K562 (cell line): ENCODE data around the gene ATXN10. TPM values are rescaled to one million over a fixed set of nuclear protein-coding genes. Genes with fewer than 3 reads are reported as not detected.

Experiments used
- ATAC-seq: fragments of 200-7000 bp; cut with Tn5 transposase; 3 replicates; pipeline ENCODE4 v1.9.1; 2020; ENCODE audit warnings: moderate library complexity
- BruUV-seq: library from RNA; stranded (reverse); fragments of 400-500 nt; replicated peaks from 2 replicates; lab custom pipeline; 2021; lab: Mats Ljungman, UMichigan
- CTCF ChIA-PET: fragments of 300-600 bp; formaldehyde crosslinking; extraction: SDS; loops from one replicate; lab custom pipeline; 2021; ENCODE audit warnings: low intra/inter-chr PET ratio; lab: Yijun Ruan, JAX
- POLR2A ChIA-PET: fragments of 300-600, 350-650 bp; sonication (Branson Sonifier 250); formaldehyde crosslinking; extraction: SDS; loops from one replicate; lab custom pipeline; 2021; ENCODE audit warnings: antibody characterized with exemption, inconsistent platforms; lab: Yijun Ruan, JAX
- DNase-seq, 4 experiments: peaks; one replicate each; pipeline versions ENCODE4 v3.0.0 to v3.0.0-alpha.2; 2011 to 2018; ENCODE audit warnings: low spot score in 3 of 4, mixed read lengths in 3 of 4; ENCODE audit errors: extremely low read depth in 1 of 4
- FAIRE-seq: peaks from 2 replicates; lab custom pipeline; 2011; peaks lifted over from hg19 to GRCh38; lab: Jason Lieb, UNC
- H2AFZ ChIP-seq: 2 replicates; pipeline ENCODE4 v1.6.0; 2011; ENCODE audit warnings: low read depth, low read length, control low read depth, inconsistent platforms
- H3K27ac ChIP-seq: fragments of 200-600 bp; 3 replicates; pipeline ENCODE4 v1.8.0; 2011; ENCODE audit warnings: low read depth, mild to moderate bottlenecking, control low read depth, inconsistent platforms, low read length, moderate library complexity, mixed read lengths; ENCODE audit errors: extremely low read depth
- H3K27me3 ChIP-seq, 2 experiments: fragments of 300-600 bp in 1 of 2; 2 replicates in 1 of 2; 3 replicates in 1 of 2; pipeline versions ENCODE4 v1.6.0 to v1.8.0; 2011; ENCODE audit warnings: inconsistent platforms in 2 of 2, low read length in 2 of 2, mild to moderate bottlenecking in 1 of 2, mixed read lengths in 1 of 2, moderate library complexity in 1 of 2; ENCODE audit not compliant: control insufficient read depth in 2 of 2, insufficient read depth in 2 of 2
- H3K36me3 ChIP-seq: fragments of 300-600 bp; 3 replicates; pipeline ENCODE4 v1.8.0; 2011; ENCODE audit warnings: mild to moderate bottlenecking, low read length, inconsistent platforms; ENCODE audit not compliant: control insufficient read depth, insufficient read depth
- H3K4me1 ChIP-seq, 2 experiments: fragments of 200-600 bp in 1 of 2; replicated peaks in 1 of 2; 2 replicates in 1 of 2; 3 replicates in 1 of 2; pipeline versions ENCODE4 v1.5.1 to v1.8.0; 2011; ENCODE audit warnings: inconsistent platforms in 2 of 2, low read length in 2 of 2, mild to moderate bottlenecking in 1 of 2, mixed read lengths in 1 of 2, moderate library complexity in 1 of 2; ENCODE audit not compliant: control insufficient read depth in 2 of 2, insufficient read depth in 2 of 2
- H3K4me2 ChIP-seq: 2 replicates; pipeline ENCODE4 v1.6.1; 2011; ENCODE audit warnings: low read length, control low read depth, inconsistent platforms, mixed read lengths; ENCODE audit not compliant: insufficient read depth
- H3K4me3 ChIP-seq: fragments of 200-600 bp; sonication (generic), shearing (Covaris generic); 2 replicates; pipeline ENCODE4 v1.5.1; 2016; ENCODE audit warnings: control low read depth, inconsistent platforms
- H3K79me2 ChIP-seq: fragments of 200-600 bp; 3 replicates; pipeline ENCODE4 v1.8.0; 2011; ENCODE audit warnings: low read length, inconsistent platforms; ENCODE audit not compliant: control insufficient read depth, insufficient read depth
- H3K9ac ChIP-seq, 2 experiments: 2 replicates each; pipeline versions ENCODE4 v1.6.0 to v1.6.1; 2011; ENCODE audit warnings: low read depth in 2 of 2, low read length in 2 of 2, control low read depth in 1 of 2, inconsistent platforms in 1 of 2, mild to moderate bottlenecking in 1 of 2, mixed read lengths in 1 of 2; ENCODE audit not compliant: insufficient read depth in 1 of 2
- H3K9me1 ChIP-seq: one replicate; pipeline ENCODE4 v1.6.0; 2011; ENCODE audit warnings: inconsistent platforms, mild to moderate bottlenecking, low read length, moderate library complexity; ENCODE audit not compliant: control insufficient read depth, insufficient read depth
- H3K9me3 ChIP-seq: replicated peaks from 2 replicates; pipeline ENCODE4 v1.5.1; 2011; ENCODE audit warnings: low read depth, low read length, inconsistent platforms; ENCODE audit not compliant: control insufficient read depth, insufficient read depth
- H4K20me1 ChIP-seq: replicated peaks from 2 replicates; pipeline ENCODE4 v1.6.1; 2011; ENCODE audit warnings: low read length, inconsistent platforms, mixed read lengths; ENCODE audit not compliant: control insufficient read depth, insufficient read depth
- BRD9 ChIP-seq: fragments of 450-650 bp; IDR thresholded peaks from 2 replicates; pipeline ENCODE4 v1.6.1; 2018; ENCODE audit warnings: low read depth; ENCODE audit not compliant: partially characterized antibody
- FOXJ3 ChIP-seq: sonication (generic); formaldehyde crosslinking; IDR thresholded peaks from 2 replicates; pipeline ENCODE4 v1.4.0; 2020; ENCODE audit warnings: mild to moderate bottlenecking, missing genetic modification reagents
- KDM2B ChIP-seq: fragments of 250-450 bp; sonication (Bioruptor Pico); IDR thresholded peaks from 2 replicates; pipeline ENCODE4 v1.8.0; 2021; ENCODE audit warnings: mild to moderate bottlenecking, moderate library complexity
- MAFF ChIP-seq: IDR thresholded peaks from 2 replicates; pipeline ENCODE4 v1.6.1; 2012; ENCODE audit warnings: low read length, improper control_type of control experiment
- SIN3B ChIP-seq: fragments of 450-650 bp; IDR thresholded peaks from 2 replicates; pipeline ENCODE4 v1.6.1; 2017; ENCODE audit warnings: low read depth, mild to moderate bottlenecking, moderate library complexity
- YBX1 ChIP-seq: fragments of 450-650 bp; IDR thresholded peaks from 2 replicates; pipeline ENCODE4 v1.7.1; 2016; ENCODE audit warnings: mild to moderate bottlenecking
- ZNF717 ChIP-seq: fragments of 250-450 bp; sonication (Bioruptor Pico); IDR thresholded peaks from 2 replicates; pipeline ENCODE4 v1.5.0; 2021
- ZNF785 ChIP-seq: fragments of 250-450 bp; sonication (Bioruptor Pico); IDR thresholded peaks from 2 replicates; pipeline ENCODE4 v1.4.0; 2020; ENCODE audit warnings: mild to moderate bottlenecking
- WGBS: fragments of 100-300 bp; shearing (Covaris generic); methylation state at CpG from one replicate; pipeline ENCODE4 v1.1.6; 2016; ENCODE audit warnings: low coverage, mixed read lengths; ENCODE audit not compliant: insufficient coverage; ENCODE audit errors: missing lambda C conversion rate; 5-methylcytosine and 5-hydroxymethylcytosine counted together
- in situ Hi-C: fragments of 300-500 bp; cut with MboI; formaldehyde crosslinking; loops from 4 replicates; pipeline ENCODE4 v1.15.0; 2018; ENCODE audit warnings: inconsistent platforms, mixed read lengths
- intact Hi-C: fragments of 100-400 bp; cut with micrococcal nuclease; formaldehyde crosslinking; loops from 2 replicates; pipeline ENCODE4 v1.14.2; 2022
- polyA plus RNA-seq, 8 experiments: library from polyadenylated mRNA; depleted of rRNA in 4 of 8; stranded (reverse) in 5 of 8; unstranded in 3 of 8; fragments of >200 nt; fragmentation: Nextera tagmentation in 2 of 8; fragmentation: Illumina TruSeq in 1 of 8; extraction: Ambion mirVana in 2 of 8; extraction: Trizol in 1 of 8; gene quantifications; 2 replicates each; pipeline versions ENCODE4 v1.2.1 to v1.2.3, GENCODE V29; 2011 to 2014; ENCODE audit warnings: inconsistent platforms in 1 of 8, missing spikeins in 1 of 8
- total RNA-seq, 7 experiments: library from RNA; depleted of rRNA in 6 of 7; stranded (reverse); fragments of >200 nt in 6 of 7; fragmentation: Illumina TruSeq in 2 of 7; extraction: Trizol in 2 of 7; gene quantifications; 2 replicates each; pipeline versions ENCODE4 v1.2.1 to v1.2.3, GENCODE V29; 2011 to 2021; ENCODE audit warnings: low replicate concordance in 1 of 7
- TF ChIP-seq, protein P1 (sequence below): sonication (generic); formaldehyde crosslinking; IDR thresholded peaks from 2 replicates; pipeline ENCODE4 v1.8.0; 2022; ENCODE audit warnings: mild to moderate bottlenecking, missing genetic modification reagents

ATXN10 gene
- total and polyA plus RNA-seq, 9 of the 15 experiments (the other 6 are each of a cell fraction or from before 2014, with no cell fraction given): 11.5 to 190 (median 33.6) TPM

DNA sequence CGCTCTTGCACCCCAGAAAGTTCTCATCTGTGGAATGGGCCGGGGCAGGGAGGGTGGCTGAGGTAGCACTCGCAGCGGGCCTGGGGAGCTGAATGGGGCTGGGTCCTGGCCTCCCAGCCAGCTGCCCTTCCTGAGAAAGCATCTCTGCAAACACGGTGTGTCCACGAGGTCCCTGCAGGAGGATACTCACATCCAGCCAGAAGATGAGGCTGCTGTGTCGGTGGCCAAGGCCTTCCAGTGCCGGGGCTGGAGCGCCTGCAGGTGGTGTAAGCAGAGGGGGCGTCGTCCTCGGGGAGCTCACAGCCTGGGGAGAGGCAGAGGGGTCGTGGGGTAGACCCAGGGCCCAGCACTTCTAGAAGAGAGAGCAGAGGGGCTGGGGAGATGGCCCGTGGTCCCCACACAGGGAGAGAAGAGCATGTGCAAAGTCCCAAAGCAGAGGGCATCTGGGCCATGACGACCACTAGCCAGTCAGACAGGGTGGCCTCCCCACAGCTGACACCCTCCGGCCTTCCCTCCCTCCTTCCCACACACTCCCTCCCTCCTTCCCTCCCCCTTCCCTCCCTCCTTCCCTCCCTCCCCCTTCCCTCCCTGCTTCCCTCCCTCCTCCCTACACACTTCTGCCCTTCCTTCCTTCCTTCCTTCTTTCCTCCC, 207.4 kb downstream of the ATXN10 start:
- H3K79me2 ChIP-seq: no peaks in the 10 kb centered on the region
- no peak overlapping the region for H3K9ac ChIP-seq
- H3K9me3 ChIP-seq: no peaks in the 10 kb centered on the region
- no peaks in the 10 kb centered on the region for H3K36me3 ChIP-seq
- no peak overlapping the region for H3K4me2 ChIP-seq
- WGBS: 20% methylated on average over 2 of the region's 16 CpGs
- H3K27me3 ChIP-seq: peaks cover 9 to 65% of the 10 kb centered on the region in 2 experiments
- TF ChIP-seq SIN3B: no peak
- TF ChIP-seq, protein P1, sequence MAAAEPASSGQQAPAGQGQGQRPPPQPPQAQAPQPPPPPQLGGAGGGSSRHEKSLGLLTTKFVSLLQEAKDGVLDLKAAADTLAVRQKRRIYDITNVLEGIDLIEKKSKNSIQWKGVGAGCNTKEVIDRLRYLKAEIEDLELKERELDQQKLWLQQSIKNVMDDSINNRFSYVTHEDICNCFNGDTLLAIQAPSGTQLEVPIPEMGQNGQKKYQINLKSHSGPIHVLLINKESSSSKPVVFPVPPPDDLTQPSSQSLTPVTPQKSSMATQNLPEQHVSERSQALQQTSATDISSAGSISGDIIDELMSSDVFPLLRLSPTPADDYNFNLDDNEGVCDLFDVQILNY (CRISPR knock-in tag): no peak
- TF ChIP-seq KDM2B (CRISPR knock-in tag): no peak
- TF ChIP-seq BRD9: no peak
- TF ChIP-seq ZNF717 (CRISPR knock-in tag): no peak
- no peak for TF ChIP-seq YBX1
- no peak for TF ChIP-seq MAFF
- TF ChIP-seq ZNF785 (CRISPR knock-in tag): no peak
- no peak for TF ChIP-seq FOXJ3 (CRISPR knock-in tag)
- peaks cover 0 to 12% of the 10 kb centered on the region in 2 experiments; a peak in 2 of 5 replicates for H3K4me1 ChIP-seq
- no peak for DNase-seq
- intact Hi-C loops: no loop called here
- POLR2A ChIA-PET: no interaction called here
- H2AFZ ChIP-seq: no peak overlapping the region
- in situ Hi-C loops: no loop called here
- CTCF ChIA-PET: no interaction called here
- FAIRE-seq: no peak
- H3K4me3 ChIP-seq: no peak overlapping the region
- BruUV-seq: no TSS peak
- no peaks in the 10 kb centered on the region; the same call in 1 of the 2 replicates for H4K20me1 ChIP-seq
- no peaks in the 10 kb centered on the region for H3K9me1 ChIP-seq
- no peak for ATAC-seq
- H3K27ac ChIP-seq: no peak overlapping the region
